IPS DF 6.9 (cell line): ENCODE results near the gene FAM117B.

Experiments
- DNase-seq: peaks from one replicate; pipeline ENCODE4 v3.0.0-alpha.2; 2013; ENCODE audit warnings: low read depth, low spot score
- H3K27ac ChIP-seq: one replicate; pipeline ENCODE4 v1.5.1; 2013; ENCODE audit warnings: low read length, control low read depth
- H3K27me3 ChIP-seq: 2 replicates; pipeline ENCODE4 v1.6.1; 2013; ENCODE audit warnings: mild to moderate bottlenecking, low read length; ENCODE audit not compliant: control insufficient read depth, insufficient read depth
- H3K36me3 ChIP-seq: 2 replicates; pipeline ENCODE4 v1.6.1; 2013; ENCODE audit warnings: low read length; ENCODE audit not compliant: control insufficient read depth, insufficient read depth
- H3K4me1 ChIP-seq: 2 replicates; pipeline ENCODE4 v1.6.1; 2013; ENCODE audit warnings: low read length; ENCODE audit not compliant: control insufficient read depth, insufficient read depth
- H3K4me3 ChIP-seq: 2 replicates; pipeline ENCODE4 v1.5.1; 2013; ENCODE audit warnings: mild to moderate bottlenecking, low read length
- H3K9me3 ChIP-seq: 2 replicates; pipeline ENCODE4 v1.6.1; 2013; ENCODE audit warnings: low read length, inconsistent platforms; ENCODE audit not compliant: control insufficient read depth, insufficient read depth
- WGBS: extraction: QIAGEN DNeasy Blood & Tissue Kit; methylation state at CpG from one replicate; pipeline ENCODE4 v1.1.7; 2013; ENCODE audit warnings: mixed read lengths, missing lambda C conversion rate; ENCODE audit not compliant: insufficient read length, insufficient coverage; 5-methylcytosine and 5-hydroxymethylcytosine counted together

Gene FAM117B

GRCh38 chr2:202609381-202610145, 25.2 kb upstream of the FAM117B start:
- Histone ChIP-seq H3K9me3 (no peaks in the 10 kb centered on the region), H3K27ac (no peak overlapping the region)
- no CpG with 5 or more reads among the region's 3 CpGs for WGBS

GRCh38 chr2:202610380-202610779, 24.4 kb upstream of the FAM117B start:
- Histone ChIP-seq H3K9me3 (no peaks in the 10 kb centered on the region), H3K27ac (no peak overlapping the region), H3K4me1 (no peaks in the 10 kb centered on the region), H3K27me3 (no peaks in the 10 kb centered on the region), H3K36me3 (no peaks in the 10 kb centered on the region), H3K4me3 (no peak overlapping the region)
- no peak for DNase-seq
- no CpG with 5 or more reads among the region's 5 CpGs for WGBS

More at GRCh38 chr2:202609381-202610145, 25.2 kb upstream of the FAM117B start:
- Histone ChIP-seq H3K4me1 (no peaks in the 10 kb centered on the region), H3K36me3 (no peaks in the 10 kb centered on the region), H3K27me3 (no peaks in the 10 kb centered on the region), H3K4me3 (no peak overlapping the region)
- DNase-seq, result no peak

- Histone ChIP-seq H3K9me3 (no peaks in the 10 kb centered on the region), H3K27ac (no peak overlapping the region), H3K36me3 (no peaks in the 10 kb centered on the region), H3K4me3 (no peak overlapping the region), H3K4me1 (no peaks in the 10 kb centered on the region), H3K27me3 (no peaks in the 10 kb centered on the region)
- DNase-seq, result no peak
- no CpG with 5 or more reads among the region's 1 CpG for WGBS
Measured at GRCh38 chr2:202612145-202612544, 22.6 kb upstream of the FAM117B start.

GRCh38 chr2:202613479-202613878, 21.3 kb upstream of the FAM117B start:
- Histone ChIP-seq H3K4me3 (no peak overlapping the region), H3K4me1 (no peaks in the 10 kb centered on the region), H3K27me3 (no peaks in the 10 kb centered on the region), H3K27ac (no peak overlapping the region), H3K36me3 (no peaks in the 10 kb centered on the region), H3K9me3 (no peaks in the 10 kb centered on the region)
- no peak for DNase-seq
- WGBS, result no CpG with 5 or more reads among the region's 4 CpGs

- no peaks in the 10 kb centered on the region for H3K27me3 ChIP-seq
- WGBS, result no CpG with 5 or more reads among the region's 5 CpGs
- no peak for DNase-seq
- no peak overlapping the region for H3K27ac ChIP-seq
- H3K36me3 ChIP-seq, result no peaks in the 10 kb centered on the region
- no peak overlapping the region for H3K4me3 ChIP-seq
- no peaks in the 10 kb centered on the region for H3K9me3 ChIP-seq
- no peaks in the 10 kb centered on the region; the same call in 1 of the 2 replicates for H3K4me1 ChIP-seq
Measured at GRCh38 chr2:202624133-202624532, 10.6 kb upstream of the FAM117B start.

- 100% methylated on average over 1 of the region's 4 CpGs for WGBS
- no peaks in the 10 kb centered on the region for H3K4me1 ChIP-seq
- no peak overlapping the region for H3K27ac ChIP-seq
- H3K27me3 ChIP-seq, result no peaks in the 10 kb centered on the region
- DNase-seq, result no peak
- H3K9me3 ChIP-seq, result no peaks in the 10 kb centered on the region
- H3K4me3 ChIP-seq, result no peak overlapping the region
- no peaks in the 10 kb centered on the region for H3K36me3 ChIP-seq
Measured at GRCh38 chr2:202627042-202627441, 7.7 kb upstream of the FAM117B start.

DNA sequence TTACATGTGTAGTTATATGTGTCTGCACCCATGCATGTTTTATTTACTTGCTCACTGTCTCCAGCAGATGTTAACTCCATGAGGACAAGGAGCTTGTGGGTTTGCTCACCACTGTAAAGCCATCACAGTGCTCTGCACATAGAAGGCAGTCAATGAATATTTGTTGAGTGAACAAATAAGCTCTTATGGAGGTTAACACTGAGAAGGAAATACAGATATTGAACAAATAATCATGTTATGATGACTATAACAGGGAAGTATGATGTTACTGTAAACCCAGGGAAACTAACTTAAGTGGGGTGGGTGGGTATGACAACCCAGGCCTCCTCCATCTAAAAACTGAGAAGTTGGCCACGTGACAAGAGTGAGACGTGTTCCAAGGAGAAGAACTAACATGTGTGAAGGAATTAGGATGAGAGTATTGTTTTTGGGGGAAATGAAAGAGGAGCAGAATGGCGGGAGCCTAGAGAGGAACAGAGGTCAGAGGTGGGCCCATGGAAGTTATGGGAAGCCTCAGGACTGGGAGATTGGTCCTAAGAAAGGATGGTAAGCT, 6.0 kb upstream of the FAM117B start:
- DNase-seq, result no peak
- H3K4me3 ChIP-seq, result no peak overlapping the region
- no peaks in the 10 kb centered on the region for H3K4me1 ChIP-seq
- no peaks in the 10 kb centered on the region for H3K9me3 ChIP-seq
- WGBS, result 100% methylated on average over 2 of the region's 3 CpGs
- H3K27ac ChIP-seq, result no peak overlapping the region
- H3K27me3 ChIP-seq, result no peaks in the 10 kb centered on the region
- no peaks in the 10 kb centered on the region for H3K36me3 ChIP-seq

GRCh38 chr2:202632682-202633290, 2.0 kb upstream of the FAM117B start:
- Histone ChIP-seq H3K4me1 (no peaks in the 10 kb centered on the region), H3K27ac (no peak overlapping the region), H3K9me3 (no peaks in the 10 kb centered on the region), H3K4me3 (no peak overlapping the region), H3K27me3 (no peaks in the 10 kb centered on the region), H3K36me3 (no peaks in the 10 kb centered on the region; the same call in 1 of the 2 replicates)
- WGBS, result no CpG with 5 or more reads among the region's 4 CpGs
- DNase-seq, result no peak

- H3K4me1 ChIP-seq, result no peaks in the 10 kb centered on the region
- no CpG with 5 or more reads among the region's 19 CpGs for WGBS
- no peaks in the 10 kb centered on the region for H3K27me3 ChIP-seq
- no peaks in the 10 kb centered on the region; the same call in 1 of the 2 replicates for H3K36me3 ChIP-seq
- no peak for DNase-seq
- no peak overlapping the region for H3K27ac ChIP-seq
- H3K4me3 ChIP-seq, result no peak overlapping the region
- H3K9me3 ChIP-seq, result no peaks in the 10 kb centered on the region
Measured at GRCh38 chr2:202633470-202633869, 1.3 kb upstream of the FAM117B start.

- H3K27ac ChIP-seq, result no peak overlapping the region
- peak; percentile 31 for DNase-seq
Measured at GRCh38 chr2:202635428-202636212, 851 bp downstream of the FAM117B start.

More at GRCh38 chr2:202635428-202636212, 851 bp downstream of the FAM117B start:
- Histone ChIP-seq H3K4me1 (no peaks in the 10 kb centered on the region), H3K4me3 (peak overlapping the region; percentile 98), H3K9me3 (no peaks in the 10 kb centered on the region), H3K27me3 (no peaks in the 10 kb centered on the region), H3K36me3 (no peaks in the 10 kb centered on the region; the same call in 1 of the 2 replicates)
- WGBS, result no CpG with 5 or more reads among the region's 92 CpGs
